NCI-H1417 (cell line): ENCODE data around the gene HLCS.

Experiments
- DNase-seq, 3 experiments: peaks; one replicate each; lab custom pipeline; 2025; lab: John Stamatoyannopoulos, UW

HLCS gene

GRCh38 chr21:36745459-36745858 is 221.0 kb downstream of the HLCS start:
- DNase-seq = no peak

- no peak for DNase-seq
Observed at GRCh38 chr21:36744560-36745231, 221.8 kb downstream of the HLCS start.

- DNase-seq = no peak
Observed at GRCh38 chr21:36744190-36744559, 222.3 kb downstream of the HLCS start.

GRCh38 chr21:36743446-36743845 is 223.0 kb downstream of the HLCS start:
- no peak for DNase-seq

- DNase-seq = no peak
Observed at GRCh38 chr21:36743008-36743407, 223.5 kb downstream of the HLCS start.

- no peak for DNase-seq
Observed at GRCh38 chr21:36741506-36741905, 225.0 kb downstream of the HLCS start.

GRCh38 chr21:36738489-36739126 is 227.9 kb downstream of the HLCS start:
- DNase-seq = no peak

- no peak for DNase-seq
Observed at GRCh38 chr21:36735724-36736320, 230.6 kb downstream of the HLCS start.

GRCh38 chr21:36735201-36735515 is 231.3 kb downstream of the HLCS start:
- no peak for DNase-seq

- DNase-seq = no peak
Observed at GRCh38 chr21:36734367-36735200, 231.9 kb downstream of the HLCS start.

GRCh38 chr21:36733857-36734256 is 232.6 kb downstream of the HLCS start:
- DNase-seq = no peak

GRCh38 chr21:36732761-36733160 is 233.7 kb downstream of the HLCS start:
- DNase-seq = no peak

GRCh38 chr21:36732217-36732616 is 234.3 kb downstream of the HLCS start:
- DNase-seq = no peak

GRCh38 chr21:36730291-36731281 is 235.9 kb downstream of the HLCS start:
- DNase-seq = no peak

- DNase-seq = no peak
Observed at GRCh38 chr21:36729310-36729970, 237.0 kb downstream of the HLCS start.

GRCh38 chr21:36728371-36729111 is 237.9 kb downstream of the HLCS start:
- DNase-seq = no peak

- DNase-seq = no peak
Observed at GRCh38 chr21:36727866-36728265, 238.6 kb downstream of the HLCS start.

- no peak for DNase-seq
Observed at GRCh38 chr21:36725793-36726386, 240.6 kb downstream of the HLCS start.

GRCh38 chr21:36724660-36725059 is 241.8 kb downstream of the HLCS start:
- DNase-seq = no peak

GRCh38 chr21:36723371-36723881 is 243.0 kb downstream of the HLCS start:
- DNase-seq = no peak
